Ascending aorta (tissue), 2 donors: Measurements from ENCODE around the gene ACTR1A. TPM values are rescaled to one million over a fixed set of nuclear protein-coding genes. Genes with fewer than 3 reads are reported as not detected.

Source experiments
- DNase-seq, 2 donors: peaks; one replicate each; pipeline ENCODE4 v3.0.0-alpha.2; 2019; ENCODE audit warnings: low spot score in 2 of 2
- H3K27ac ChIP-seq, 2 donors: fragments of 200-600 bp; sonication (generic); one replicate each; pipeline ENCODE4 v1.5.1; 2016 to 2017; ENCODE audit warnings: mild to moderate bottlenecking in 1 of 2
- H3K27me3 ChIP-seq: fragments of 200-600 bp; sonication (generic); one replicate; pipeline ENCODE4 v1.5.1; 2017
- H3K36me3 ChIP-seq, 2 donors: fragments of 200-600 bp; sonication (generic); one replicate each; pipeline ENCODE4 v1.5.1; 2016
- H3K4me1 ChIP-seq, 2 donors: fragments of 200-600 bp; sonication (generic); one replicate each; pipeline ENCODE4 v1.5.1; 2016 to 2017; ENCODE audit warnings: mild to moderate bottlenecking in 1 of 2
- H3K4me3 ChIP-seq, 2 donors: fragments of 200-600 bp; sonication (generic); one replicate each; pipeline ENCODE4 v1.5.1; 2016 to 2017; ENCODE audit warnings: mild to moderate bottlenecking in 1 of 2
- H3K9me3 ChIP-seq, 2 donors: fragments of 200-600 bp; sonication (generic); one replicate each; pipeline ENCODE4 v1.5.1; 2016
- intact Hi-C: fragments of 100-400 bp; cut with DNase I; formaldehyde crosslinking; loops from one replicate; pipeline ENCODE4 v1.15.1; 2023
- total RNA-seq: library from RNA; depleted of rRNA; stranded (reverse); fragments of >200 nt; gene quantifications from one replicate; pipeline ENCODE4 v1.1.0, GENCODE V29; 2016
- TF ChIP-seq, protein P1 (sequence below), 3 experiments: fragments of 200-600 bp in 2 of 3; fragments of 450-650 bp in 1 of 3; sonication (generic) in 2 of 3; IDR thresholded peaks; one replicate each; pipeline ENCODE4 v1.5.1; 2016 to 2019; ENCODE audit warnings: antibody characterized with exemption in 3 of 3, mild to moderate bottlenecking in 1 of 3, moderate library complexity in 1 of 3

The ACTR1A gene
- total RNA-seq, 1 donor from 2014 or later: 200 TPM

DNA sequence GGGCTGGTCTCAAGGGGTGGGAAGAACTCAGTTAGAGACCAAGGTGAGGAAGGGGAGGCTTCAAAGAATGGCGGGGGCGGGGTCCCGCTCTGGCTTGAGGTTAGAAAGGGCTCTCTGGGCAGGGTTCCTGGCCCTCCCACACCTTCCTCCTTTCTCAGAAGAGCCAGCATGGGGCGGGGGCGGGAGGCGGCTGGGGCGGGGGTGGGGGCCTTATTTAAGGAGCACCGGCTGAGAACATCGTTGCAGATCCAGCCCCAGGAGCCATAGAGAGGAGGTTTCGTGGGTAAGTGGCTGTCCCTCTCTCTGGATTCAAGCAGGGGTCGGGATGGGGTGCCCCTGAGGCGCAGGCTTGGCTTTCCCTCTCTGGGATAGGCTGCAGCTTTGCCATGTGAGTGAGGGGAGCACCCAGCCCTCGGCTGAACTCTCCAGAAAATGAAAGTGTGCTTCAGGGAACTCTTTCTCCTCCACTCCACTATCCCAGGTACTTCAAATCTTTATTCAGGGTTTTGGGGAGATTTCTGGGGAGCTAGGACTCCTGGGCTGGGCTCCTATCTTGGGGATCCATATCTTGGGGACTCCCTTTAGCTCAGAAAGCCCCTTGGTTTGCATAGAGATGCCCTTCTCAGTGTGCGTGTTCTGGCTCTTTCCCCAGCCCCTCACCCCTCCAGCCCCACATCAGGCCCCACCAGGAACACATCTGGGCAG lies 66.8 kb downstream of the ACTR1A start:
- intact Hi-C loops: no loop called here
- peaks cover 8 to 14% of the 10 kb centered on the region in 2 donors for H3K4me1 ChIP-seq
- H3K27me3 ChIP-seq: no peaks in the 10 kb centered on the region
- peak overlapping the region; percentile 23 to 52 for H3K4me3 ChIP-seq
- no peaks in the 10 kb centered on the region for H3K36me3 ChIP-seq
- TF ChIP-seq, protein P1, sequence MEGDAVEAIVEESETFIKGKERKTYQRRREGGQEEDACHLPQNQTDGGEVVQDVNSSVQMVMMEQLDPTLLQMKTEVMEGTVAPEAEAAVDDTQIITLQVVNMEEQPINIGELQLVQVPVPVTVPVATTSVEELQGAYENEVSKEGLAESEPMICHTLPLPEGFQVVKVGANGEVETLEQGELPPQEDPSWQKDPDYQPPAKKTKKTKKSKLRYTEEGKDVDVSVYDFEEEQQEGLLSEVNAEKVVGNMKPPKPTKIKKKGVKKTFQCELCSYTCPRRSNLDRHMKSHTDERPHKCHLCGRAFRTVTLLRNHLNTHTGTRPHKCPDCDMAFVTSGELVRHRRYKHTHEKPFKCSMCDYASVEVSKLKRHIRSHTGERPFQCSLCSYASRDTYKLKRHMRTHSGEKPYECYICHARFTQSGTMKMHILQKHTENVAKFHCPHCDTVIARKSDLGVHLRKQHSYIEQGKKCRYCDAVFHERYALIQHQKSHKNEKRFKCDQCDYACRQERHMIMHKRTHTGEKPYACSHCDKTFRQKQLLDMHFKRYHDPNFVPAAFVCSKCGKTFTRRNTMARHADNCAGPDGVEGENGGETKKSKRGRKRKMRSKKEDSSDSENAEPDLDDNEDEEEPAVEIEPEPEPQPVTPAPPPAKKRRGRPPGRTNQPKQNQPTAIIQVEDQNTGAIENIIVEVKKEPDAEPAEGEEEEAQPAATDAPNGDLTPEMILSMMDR (IDR thresholded peaks at IDR 0.05): no peak
- H3K9me3 ChIP-seq: no peaks in the 10 kb centered on the region
- no peak for DNase-seq
- peak overlapping the region in 1 of 2 donors; percentile 2 for H3K27ac ChIP-seq

DNA sequence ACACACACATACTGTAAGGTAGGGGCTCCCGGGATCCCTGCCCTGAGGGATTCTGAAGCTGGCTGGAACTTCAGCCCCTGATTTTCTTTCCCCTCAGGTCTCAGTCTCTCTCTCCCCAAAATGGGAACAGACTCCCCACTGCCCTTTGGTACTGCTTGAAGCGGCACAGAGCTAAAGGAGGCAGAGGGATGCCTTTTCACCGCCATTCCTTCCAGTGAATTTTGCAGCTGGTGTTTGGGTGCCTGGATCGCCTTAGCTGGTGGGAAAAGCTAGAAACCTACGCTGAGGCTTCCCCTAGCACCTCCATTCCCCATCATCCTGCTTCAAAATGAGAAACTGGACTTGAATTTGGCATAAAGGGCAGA lies 67.4 kb downstream of the ACTR1A start:
- intact Hi-C loops: no loop called here
- H3K36me3 ChIP-seq: no peaks in the 10 kb centered on the region
- H3K4me1 ChIP-seq: peaks cover 8 to 14% of the 10 kb centered on the region in 2 donors
- TF ChIP-seq, protein P1 (IDR thresholded peaks at IDR 0.05): no peak
- peak overlapping the region in 1 of 2 donors; percentile 52 for H3K4me3 ChIP-seq
- no peaks in the 10 kb centered on the region for H3K9me3 ChIP-seq
- H3K27ac ChIP-seq: peak overlapping the region in 1 of 2 donors; percentile 2
- H3K27me3 ChIP-seq: no peaks in the 10 kb centered on the region
- no peak for DNase-seq

DNA sequence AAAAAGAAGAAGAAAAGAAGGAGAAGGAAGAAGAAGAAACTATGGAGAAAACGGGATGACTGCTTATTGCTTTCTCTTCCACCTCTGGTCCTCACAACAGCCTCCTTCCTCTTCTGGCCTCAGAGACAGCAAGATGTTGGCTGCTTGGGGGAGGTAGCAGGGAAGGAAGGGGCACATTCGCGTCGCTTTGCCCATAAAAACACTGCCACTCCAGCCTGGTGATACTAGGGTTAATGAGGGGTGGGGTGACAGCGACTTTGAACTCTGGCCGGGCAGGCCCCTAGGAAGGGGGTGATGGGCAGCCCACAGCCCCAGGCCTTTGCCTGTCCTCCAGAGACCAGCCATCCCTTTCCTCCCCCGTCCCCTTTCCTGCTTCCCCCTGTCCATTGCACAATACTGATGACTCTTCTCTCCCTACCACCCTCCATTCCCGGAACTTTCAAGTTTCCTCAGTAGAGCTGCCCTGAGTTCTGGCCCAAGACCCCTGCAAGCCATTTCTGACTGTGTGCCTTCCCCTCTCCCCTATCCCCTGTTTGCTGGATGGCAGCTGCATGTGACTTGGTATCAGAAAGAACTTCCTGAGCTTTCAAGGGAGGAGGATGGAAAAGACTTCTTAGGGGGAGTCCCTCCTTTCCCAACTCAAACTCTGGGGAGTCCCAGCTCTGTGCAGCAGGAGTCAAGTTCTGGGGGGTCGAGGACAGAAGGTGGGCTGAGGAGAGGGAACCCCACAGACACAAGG lies 67.9 kb downstream of the ACTR1A start:
- Histone ChIP-seq H3K4me1 (peaks cover 8 to 14% of the 10 kb centered on the region in 2 donors), H3K27me3 (no peaks in the 10 kb centered on the region), H3K27ac (no peak overlapping the region), H3K9me3 (no peaks in the 10 kb centered on the region), H3K4me3 (no peak overlapping the region), H3K36me3 (no peaks in the 10 kb centered on the region)
- TF ChIP-seq, protein P1 (IDR thresholded peaks at IDR 0.05): no peak
- no peak for DNase-seq
- intact Hi-C loops: no loop called here

DNA sequence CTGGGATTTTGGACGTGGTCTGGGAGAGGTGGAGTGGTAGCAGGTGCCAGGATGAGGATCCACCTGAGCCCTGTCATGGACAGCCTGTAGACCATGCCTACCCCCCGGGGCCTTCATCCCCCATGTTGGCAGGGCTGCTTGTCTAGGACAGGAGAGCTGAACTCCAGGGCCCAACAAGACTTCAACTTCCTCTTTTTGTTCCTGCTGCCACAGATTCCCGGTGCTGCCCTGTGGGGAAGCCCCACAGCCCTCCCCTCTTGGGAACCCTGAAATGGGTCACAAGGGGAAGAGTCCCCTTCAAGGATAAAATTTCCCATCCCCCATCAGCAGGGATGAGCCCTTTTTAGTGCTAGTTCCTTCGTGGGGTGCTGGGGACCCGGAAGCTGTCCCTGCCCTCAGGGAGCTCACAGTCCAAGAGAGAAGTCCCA lies 68.9 kb downstream of the ACTR1A start:
- Histone ChIP-seq H3K27me3 (no peaks in the 10 kb centered on the region), H3K4me3 (no peak overlapping the region), H3K27ac (no peak overlapping the region), H3K9me3 (no peaks in the 10 kb centered on the region), H3K36me3 (no peaks in the 10 kb centered on the region), H3K4me1 (peaks cover 8 to 14% of the 10 kb centered on the region in 2 donors)
- DNase-seq: no peak
- intact Hi-C loops: no loop called here
- TF ChIP-seq, protein P1 (IDR thresholded peaks at IDR 0.05): no peak

DNA sequence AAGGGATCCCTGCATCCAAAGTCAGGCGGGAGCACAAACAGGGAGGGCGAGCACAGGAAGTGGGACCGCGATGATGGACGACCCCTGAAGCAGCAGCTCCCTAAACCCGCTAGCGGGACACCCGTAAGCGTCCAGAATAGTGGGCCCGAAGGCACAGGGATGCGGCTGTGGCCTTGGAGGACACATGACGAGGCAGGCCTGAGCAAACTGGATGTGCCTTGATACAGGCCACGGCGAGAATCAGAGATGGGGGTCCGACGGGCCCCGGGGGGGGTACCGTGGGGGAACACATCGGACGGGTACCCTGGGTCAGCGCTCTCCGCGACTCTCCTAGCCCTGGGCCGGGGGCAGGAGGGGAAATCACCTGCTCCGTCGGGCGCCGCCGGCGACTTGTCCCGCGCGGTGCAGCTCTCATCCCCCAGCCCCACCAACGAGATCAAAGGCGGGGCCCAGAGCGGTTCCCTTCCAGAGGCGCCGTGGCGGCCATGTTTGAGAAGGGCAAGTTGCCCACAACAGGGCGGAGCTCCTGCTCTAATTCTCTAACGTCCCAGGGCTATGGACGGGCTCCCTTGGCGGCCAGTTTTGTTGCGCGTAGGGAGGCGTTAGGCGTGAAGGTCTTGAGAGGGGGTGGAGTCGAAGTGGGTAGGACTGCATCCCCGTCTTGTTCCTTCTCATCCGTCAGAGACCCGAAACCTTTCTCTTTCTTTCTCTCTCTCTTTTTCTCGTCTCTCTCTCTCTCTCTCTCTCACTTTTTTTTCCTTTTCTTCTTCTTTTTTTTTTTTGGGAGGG lies 70.2 kb downstream of the ACTR1A start, which contains the start of gene CUEDC2:
TSS of gene CUEDC2 (minus strand) at position 413 of the 789 bp plus-strand sequence. CDS start 7,386 bp downstream, outside the sequence.
- Histone ChIP-seq H3K9me3 (no peaks in the 10 kb centered on the region), H3K36me3 (no peaks in the 10 kb centered on the region), H3K27ac (peak within 1 kb of the TSS; percentile 79), H3K4me3 (peak within 1 kb of the TSS; percentile 92 to 98), H3K4me1 (peaks cover 8 to 14% of the 10 kb centered on the region in 2 donors), H3K27me3 (no peaks in the 10 kb centered on the region)
- DNase-seq: peak; percentile 84 to 98
- intact Hi-C loops: loop anchor here (1.0 kb wide), 4 partner anchors 11 to 280 kb away; partner anchors contain the start of genes ACTR1A and NOLC1
- TF ChIP-seq, protein P1 (IDR thresholded peaks at IDR 0.05): no peak
